ENCODE data around the gene KRTAP9-8.
"Not testable (repeated sequence)": the region's sequence is repeated elsewhere in the genome, so short reads cannot be mapped to it uniquely, and the experiment has no call there.

Gene KRTAP9-8

DNA sequence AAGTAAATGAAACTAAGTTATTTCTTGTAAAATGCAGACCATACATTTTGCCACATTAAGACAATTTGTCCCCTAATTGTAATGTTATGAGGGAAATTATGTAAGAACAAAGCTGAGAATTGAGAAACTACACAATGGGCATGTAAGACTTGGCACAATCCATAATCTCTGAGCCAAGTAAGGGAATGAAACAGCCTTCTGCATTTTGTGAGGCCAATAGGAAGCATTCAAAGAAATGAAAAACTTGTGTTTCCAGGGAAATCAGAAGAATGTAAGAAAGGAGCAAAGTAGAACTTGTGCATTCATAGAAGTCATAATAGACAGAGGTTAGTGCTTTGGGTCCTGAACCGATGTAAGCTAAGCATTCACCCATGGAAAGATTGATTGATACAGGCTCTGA, 13.5 kb downstream of the KRTAP9-8 start:
- H3K4me3 ChIP-seq (replicated peaks in 1 of 2; ENCODE audit: low read depth in 2 of 2, low read length in 2 of 2): no peak overlapping the region
- TF ChIP-seq CTCF (IDR thresholded peaks at IDR 0.05; ENCODE audit: low read depth, low read length): no peak
- DNase-seq (ENCODE audit: low read depth in 2 of 2): no peak

- DNase-seq (ENCODE audit: low read depth in 2 of 2): no peak
- H3K4me3 ChIP-seq (replicated peaks in 1 of 2; ENCODE audit: low read depth in 2 of 2, low read length in 2 of 2): no peak overlapping the region
- no peak for TF ChIP-seq CTCF (IDR thresholded peaks at IDR 0.05; ENCODE audit: low read depth, low read length)
Observed at GRCh38 chr17:41254861-41255260, 17.1 kb downstream of the KRTAP9-8 start.

DNA sequence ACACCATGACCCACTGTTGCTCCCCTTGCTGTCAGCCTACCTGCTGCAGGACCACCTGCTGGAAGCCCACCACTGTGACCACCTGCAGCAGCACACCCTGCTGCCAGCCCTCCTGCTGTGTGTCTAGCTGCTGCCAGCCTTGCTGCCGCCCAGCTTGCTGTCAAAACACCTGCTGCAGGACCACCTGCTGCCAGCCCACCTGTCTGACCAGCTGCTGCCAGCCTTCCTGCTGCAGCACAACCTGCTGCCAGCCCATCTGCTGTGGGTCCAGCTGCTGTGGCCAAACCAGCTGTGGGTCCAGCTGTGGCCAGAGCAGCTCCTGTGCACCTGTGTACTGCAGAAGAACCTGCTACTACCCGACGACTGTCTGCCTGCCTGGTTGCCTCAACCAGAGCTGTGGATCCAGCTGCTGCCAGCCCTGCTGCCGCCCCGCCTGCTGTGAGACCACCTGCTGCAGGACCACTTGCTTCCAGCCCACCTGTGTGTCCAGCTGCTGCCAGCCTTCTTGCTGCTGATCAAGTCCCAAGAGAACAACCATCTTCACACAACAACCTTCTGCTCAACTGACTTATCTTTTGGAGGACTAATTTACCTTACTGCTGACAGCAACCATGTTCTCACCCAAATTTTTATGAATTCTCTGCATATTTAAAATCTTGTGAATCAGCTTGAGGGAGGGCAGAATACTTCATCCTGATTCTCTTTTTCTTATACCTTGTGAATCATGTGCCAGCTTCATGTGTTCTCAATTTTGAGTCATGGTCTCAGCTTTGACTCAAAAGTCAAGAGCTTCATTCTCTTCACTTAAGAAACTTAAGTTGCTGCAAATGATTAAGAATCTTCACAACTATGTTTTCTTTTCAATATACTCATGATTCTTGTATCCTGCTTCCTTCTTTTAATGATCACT, 17.8 kb downstream of the KRTAP9-8 start, which contains the start of gene KRTAP9-9:
Gene KRTAP9-9 (plus strand): TSS at position 4 of the 910 bp plus-strand sequence.
- DNase-seq (ENCODE audit: low read depth in 2 of 2); H3K4me3 ChIP-seq (replicated peaks in 1 of 2; ENCODE audit: low read depth in 2 of 2, low read length in 2 of 2): not testable (repeated sequence)

GRCh38 chr17:41256291-41256685, 18.5 kb downstream of the KRTAP9-8 start:
- H3K4me3 ChIP-seq (replicated peaks in 1 of 2; ENCODE audit: low read depth in 2 of 2, low read length in 2 of 2): no peak overlapping the region
- DNase-seq (ENCODE audit: low read depth in 2 of 2): no peak
- no peak for TF ChIP-seq CTCF (IDR thresholded peaks at IDR 0.05; ENCODE audit: low read depth, low read length)

GRCh38 chr17:41258406-41258805, 20.6 kb downstream of the KRTAP9-8 start:
- H3K4me3 ChIP-seq (replicated peaks in 1 of 2; ENCODE audit: low read depth in 2 of 2, low read length in 2 of 2): no peak overlapping the region
- DNase-seq (ENCODE audit: low read depth in 2 of 2): no peak
- TF ChIP-seq CTCF (IDR thresholded peaks at IDR 0.05; ENCODE audit: low read depth, low read length): no peak

- H3K4me3 ChIP-seq (replicated peaks in 1 of 2; ENCODE audit: low read depth in 2 of 2, low read length in 2 of 2): no peak overlapping the region
- TF ChIP-seq CTCF (IDR thresholded peaks at IDR 0.05; ENCODE audit: low read depth, low read length): no peak
- DNase-seq (ENCODE audit: low read depth in 2 of 2): no peak
Observed at GRCh38 chr17:41263212-41263611, 25.4 kb downstream of the KRTAP9-8 start.

- no peak for TF ChIP-seq CTCF (IDR thresholded peaks at IDR 0.05; ENCODE audit: low read depth, low read length)
- DNase-seq (ENCODE audit: low read depth in 2 of 2): no peak
Observed at GRCh38 chr17:41264599-41264998, 26.8 kb downstream of the KRTAP9-8 start.

More at GRCh38 chr17:41264599-41264998, 26.8 kb downstream of the KRTAP9-8 start:
- H3K4me3 ChIP-seq (replicated peaks in 1 of 2; ENCODE audit: low read depth in 2 of 2, low read length in 2 of 2): no peak overlapping the region

Measured in cardiac fibroblast (primary cell).